Measurements from ENCODE around the gene TBX20. TPM values are rescaled to one million over a fixed set of nuclear protein-coding genes. Genes with fewer than 3 reads are reported as not detected.

TBX20 gene
- total RNA-seq, 1 experiment from 2014 or later, result not detected

DNA sequence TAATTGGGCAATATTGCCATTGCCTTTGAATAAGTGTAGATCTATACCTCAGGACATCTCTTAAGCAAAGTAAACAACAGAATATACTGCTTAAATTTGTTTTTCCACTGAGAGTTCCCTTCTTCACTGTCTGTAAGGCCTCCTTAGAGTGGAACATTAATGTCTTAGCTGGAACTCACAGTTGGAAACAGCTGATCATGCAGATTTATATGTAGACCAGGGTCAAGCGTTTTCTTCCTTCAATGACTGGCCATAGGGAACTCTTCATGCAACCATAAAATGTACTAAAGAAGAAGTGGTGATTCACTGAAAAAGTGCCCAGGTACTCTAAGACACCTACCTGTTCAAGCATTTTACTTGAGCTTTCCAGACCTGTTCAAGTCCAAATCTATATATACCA lies 18.3 kb upstream of the TBX20 start:
- Mint-ChIP-seq H3K4me1 (0 out of 4 replicates have a peak, but pooled peaks cover 0 to 4% of the 10 kb centered on the region in 2 experiments), H3K27ac (no peak overlapping the region), H3K27me3 (ENCODE audit: low read depth) (peaks cover 32% of the 10 kb centered on the region), H3K9me3 (no peaks in the 10 kb centered on the region), H3K4me3 (no peak overlapping the region), H3K36me3 (ENCODE audit: insufficient read depth in 1 of 3, low read depth in 3 of 3) (no peaks in the 10 kb centered on the region)
- H2BK20ac ChIP-seq (ENCODE audit: low read depth, low read length, poor library complexity, severe bottlenecking), result no peak overlapping the region
- H3K27ac ChIP-seq (ENCODE audit: insufficient read length, low read depth, low read length), result no peak overlapping the region
- TF ChIP-seq, protein P1, sequence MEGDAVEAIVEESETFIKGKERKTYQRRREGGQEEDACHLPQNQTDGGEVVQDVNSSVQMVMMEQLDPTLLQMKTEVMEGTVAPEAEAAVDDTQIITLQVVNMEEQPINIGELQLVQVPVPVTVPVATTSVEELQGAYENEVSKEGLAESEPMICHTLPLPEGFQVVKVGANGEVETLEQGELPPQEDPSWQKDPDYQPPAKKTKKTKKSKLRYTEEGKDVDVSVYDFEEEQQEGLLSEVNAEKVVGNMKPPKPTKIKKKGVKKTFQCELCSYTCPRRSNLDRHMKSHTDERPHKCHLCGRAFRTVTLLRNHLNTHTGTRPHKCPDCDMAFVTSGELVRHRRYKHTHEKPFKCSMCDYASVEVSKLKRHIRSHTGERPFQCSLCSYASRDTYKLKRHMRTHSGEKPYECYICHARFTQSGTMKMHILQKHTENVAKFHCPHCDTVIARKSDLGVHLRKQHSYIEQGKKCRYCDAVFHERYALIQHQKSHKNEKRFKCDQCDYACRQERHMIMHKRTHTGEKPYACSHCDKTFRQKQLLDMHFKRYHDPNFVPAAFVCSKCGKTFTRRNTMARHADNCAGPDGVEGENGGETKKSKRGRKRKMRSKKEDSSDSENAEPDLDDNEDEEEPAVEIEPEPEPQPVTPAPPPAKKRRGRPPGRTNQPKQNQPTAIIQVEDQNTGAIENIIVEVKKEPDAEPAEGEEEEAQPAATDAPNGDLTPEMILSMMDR (conservative IDR thresholded peaks at IDR 0.05), result no peak
- H3K27me3 ChIP-seq (ENCODE audit: insufficient read depth, low read length), result no peaks in the 10 kb centered on the region
- H3K4ac ChIP-seq (ENCODE audit: low read depth, low read length), result no peak overlapping the region
- H3K18ac ChIP-seq (ENCODE audit: insufficient read length, low read depth, low read length), result no peak overlapping the region
- no peak overlapping the region for H3K4me2 ChIP-seq (ENCODE audit: insufficient read depth, insufficient read length, low read length)
- H3K79me2 ChIP-seq (ENCODE audit: insufficient read depth, low read length), result no peaks in the 10 kb centered on the region
- no CpG with 5 or more reads among the region's 1 CpG for WGBS (ENCODE audit: extremely low coverage, insufficient read length, low lambda C conversion rate)
- H2BK120ac ChIP-seq (ENCODE audit: low read depth, low read length, poor library complexity, severe bottlenecking), result no peak overlapping the region
- no peak overlapping the region for H3K56ac ChIP-seq (ENCODE audit: insufficient read length, low read depth, low read length)
- H3K23ac ChIP-seq (ENCODE audit: insufficient read length, low read depth, low read length), result no peak overlapping the region
- no peak overlapping the region for H2AK5ac ChIP-seq (ENCODE audit: insufficient read length, low read length)
- no peak overlapping the region for H4K91ac ChIP-seq (ENCODE audit: insufficient read length, low read depth, low read length)
- H4K5ac ChIP-seq (ENCODE audit: insufficient read length, low read depth, low read length), result no peak overlapping the region
- no peak for DNase-seq
- no peaks in the 10 kb centered on the region for H3K23me2 ChIP-seq (ENCODE audit: insufficient read length, low read depth, low read length, poor library complexity, severe bottlenecking)
- no peaks in the 10 kb centered on the region for H3K79me1 ChIP-seq (ENCODE audit: insufficient read depth, low read depth, low read length, poor library complexity, severe bottlenecking)
- no peak overlapping the region for H3K9ac ChIP-seq (ENCODE audit: extremely low read depth, insufficient read length, low read length)
- H4K8ac ChIP-seq (replicated peaks; ENCODE audit: insufficient read length, low read depth, low read length), result no peak overlapping the region
- no peak overlapping the region for H2BK12ac ChIP-seq (ENCODE audit: insufficient read length, low read depth, low read length)
- no peak overlapping the region for H3T11ph ChIP-seq (ENCODE audit: low read length)
- no peak overlapping the region for H2BK15ac ChIP-seq (ENCODE audit: low read depth, low read length)
- no peak overlapping the region for H3K14ac ChIP-seq (ENCODE audit: insufficient read depth, low read length)
- no peaks in the 10 kb centered on the region for H4K20me1 ChIP-seq (ENCODE audit: control insufficient read depth, insufficient read depth, insufficient read length)
- H2BK5ac ChIP-seq (ENCODE audit: insufficient read length, low read length), result no peak overlapping the region
- H3K9me3 ChIP-seq (ENCODE audit: control insufficient read depth, low read depth, low read length), result no peaks in the 10 kb centered on the region
- no peaks in the 10 kb centered on the region; the same call in 1 of the 2 replicates for H3K4me1 ChIP-seq (ENCODE audit: insufficient read depth, low read length)
- no peak overlapping the region for H2AFZ ChIP-seq (ENCODE audit: low read length)
